AG09319 (cell line): ENCODE measurements around the gene IP6K2.

Source experiments
- DNase-seq: peaks from one replicate; pipeline ENCODE4 v3.0.0-alpha.2; 2010; ENCODE audit warnings: low read depth; ENCODE audit errors: extremely low read depth
- CTCF ChIP-seq: IDR thresholded peaks from 2 replicates; pipeline ENCODE4 v1.5.1; 2011; ENCODE audit warnings: low read depth, mild to moderate bottlenecking, inconsistent platforms, low read length, moderate library complexity

Gene IP6K2

GRCh38 chr3:48716508-48716981 lies 476 bp downstream of the IP6K2 start:
- TF ChIP-seq CTCF: no peak
- no peak for DNase-seq

- DNase-seq: no peak
- TF ChIP-seq CTCF: no peak
Observed at GRCh38 chr3:48715174-48715800, 1.7 kb downstream of the IP6K2 start.

- no peak for DNase-seq
Observed at GRCh38 chr3:48711727-48712126, 5.3 kb downstream of the IP6K2 start.

GRCh38 chr3:48709051-48709461 lies 8.0 kb downstream of the IP6K2 start:
- DNase-seq: no peak
- no peak for TF ChIP-seq CTCF

More at GRCh38 chr3:48711727-48712126, 5.3 kb downstream of the IP6K2 start:
- TF ChIP-seq CTCF: no peak

GRCh38 chr3:48708481-48708889 lies 8.5 kb downstream of the IP6K2 start:
- no peak for DNase-seq

GRCh38 chr3:48707157-48707556 lies 9.9 kb downstream of the IP6K2 start:
- no peak for DNase-seq
- no peak for TF ChIP-seq CTCF

More at GRCh38 chr3:48708481-48708889, 8.5 kb downstream of the IP6K2 start:
- no peak for TF ChIP-seq CTCF

- no peak for DNase-seq
- no peak for TF ChIP-seq CTCF
Observed at GRCh38 chr3:48702320-48702920, 14.6 kb downstream of the IP6K2 start.
